ENCODE data around the gene ABHD2.
A peak's percentile ranks its signal among the peaks of the same experiment; 100 is the strongest.
"Not testable (repeated sequence)": the region's sequence is repeated elsewhere in the genome, so short reads cannot be mapped to it uniquely, and the experiment has no call there.

Gene ABHD2

GRCh38 chr15:89128320-89129122, 40.3 kb downstream of the ABHD2 start:
- Mint-ChIP-seq H3K27me3 (no peaks in the 10 kb centered on the region), H3K9me3 (no peaks in the 10 kb centered on the region), H3K36me3 (ENCODE audit: low read depth) (peaks cover 49% of the 10 kb centered on the region), H3K27ac (no peak overlapping the region), H3K4me3 (no peak overlapping the region), H3K4me1 (ENCODE audit: low read depth) (peaks cover 31% of the 10 kb centered on the region)
- intact Hi-C loops (cut with micrococcal nuclease): no loop called here

DNA sequence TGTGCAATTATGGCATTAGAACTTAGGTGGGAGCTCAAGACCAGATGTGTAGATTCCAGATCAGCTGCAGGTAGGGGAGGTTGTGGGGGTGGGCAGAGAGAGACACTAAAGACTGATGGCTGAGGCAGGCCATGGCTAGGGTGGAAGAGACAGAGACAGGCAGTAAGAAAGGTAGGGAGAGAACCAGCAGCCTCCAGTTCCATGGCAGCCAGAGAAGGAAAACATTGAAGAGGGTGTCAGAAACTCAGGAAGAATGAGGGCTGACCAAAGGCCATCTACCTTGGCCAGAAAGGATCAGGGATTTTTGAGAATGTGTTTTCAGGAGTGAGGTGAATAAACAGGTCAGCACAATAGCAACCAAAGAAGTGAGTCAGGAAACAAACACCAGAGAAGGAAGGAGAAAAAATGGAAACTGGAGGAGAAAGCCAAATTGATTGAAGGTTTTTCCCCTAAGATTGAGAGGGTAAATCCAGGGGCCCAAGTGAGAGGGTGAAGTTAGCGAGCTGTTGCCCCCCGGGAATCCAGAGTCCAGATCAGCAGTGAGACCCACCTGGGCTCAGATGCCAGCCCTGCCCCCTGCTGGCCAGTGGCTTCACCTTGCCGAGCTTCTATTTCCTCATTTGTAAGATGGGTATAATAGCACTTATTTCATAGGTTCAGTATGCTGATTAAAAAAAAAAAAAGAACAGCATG, 41.0 kb downstream of the ABHD2 start:
- no peaks in the 10 kb centered on the region for H3K9me3 Mint-ChIP-seq

DNA sequence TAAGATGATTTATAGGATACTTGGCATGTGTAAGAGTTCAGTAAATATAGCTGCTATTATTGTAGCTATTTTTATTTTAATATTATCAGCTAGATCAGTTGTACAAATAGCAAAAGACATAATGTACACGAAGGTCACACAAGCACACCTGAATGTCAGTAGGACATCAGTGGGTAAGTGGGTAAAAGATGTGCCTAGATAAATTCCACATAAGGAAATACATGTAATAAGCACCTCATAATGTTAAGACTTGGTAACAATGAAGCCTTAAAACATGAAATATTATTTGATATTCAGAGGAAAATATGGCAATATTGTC, 41.5 kb downstream of the ABHD2 start:
- no peak overlapping the region for H3K27ac Mint-ChIP-seq
- H3K4me1 Mint-ChIP-seq (ENCODE audit: low read depth): peaks cover 34% of the 10 kb centered on the region
- H3K9me3 Mint-ChIP-seq: no peaks in the 10 kb centered on the region
- H3K4me3 Mint-ChIP-seq: no peak overlapping the region
- intact Hi-C loops (cut with micrococcal nuclease): loop anchor here (5.0 kb wide), 1 partner anchor 38 kb away; no protein-coding TSS in a partner anchor
- no peaks in the 10 kb centered on the region for H3K27me3 Mint-ChIP-seq
- H3K36me3 Mint-ChIP-seq (ENCODE audit: low read depth): peaks cover 37% of the 10 kb centered on the region

More for the DNA sequence above, 41.0 kb downstream of the ABHD2 start:
- intact Hi-C loops (cut with micrococcal nuclease): no loop called here
- H3K27ac Mint-ChIP-seq: no peak overlapping the region
- peaks cover 42% of the 10 kb centered on the region for H3K36me3 Mint-ChIP-seq (ENCODE audit: low read depth)
- H3K27me3 Mint-ChIP-seq: no peaks in the 10 kb centered on the region
- H3K4me3 Mint-ChIP-seq: no peak overlapping the region
- peaks cover 34% of the 10 kb centered on the region for H3K4me1 Mint-ChIP-seq (ENCODE audit: low read depth)

GRCh38 chr15:89130201-89130600, 41.9 kb downstream of the ABHD2 start:
- H3K27me3 Mint-ChIP-seq: no peaks in the 10 kb centered on the region

DNA sequence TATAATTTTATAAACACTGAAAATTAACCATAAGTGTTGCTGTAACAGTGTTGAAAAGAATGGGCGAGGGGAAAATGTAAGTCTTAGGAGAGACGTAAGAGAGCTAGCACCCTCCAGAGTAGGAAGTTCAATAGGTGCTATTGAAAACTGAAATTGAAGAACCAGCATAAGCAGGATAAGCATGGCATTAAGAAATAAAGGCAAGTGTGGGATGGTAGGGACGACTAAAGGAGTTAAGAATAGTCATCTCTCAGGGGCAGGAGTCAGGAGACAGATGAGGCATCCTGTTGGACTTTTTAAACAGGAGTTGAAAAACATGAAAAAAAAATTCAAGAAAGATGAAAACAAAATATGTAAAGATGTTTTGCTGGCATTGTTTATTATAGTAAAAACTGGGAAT, 43.5 kb downstream of the ABHD2 start:
- Mint-ChIP-seq H3K4me3 (no peak overlapping the region), H3K4me1 (ENCODE audit: low read depth) (peaks cover 47% of the 10 kb centered on the region)

More at GRCh38 chr15:89130201-89130600, 41.9 kb downstream of the ABHD2 start:
- Mint-ChIP-seq H3K9me3 (no peaks in the 10 kb centered on the region), H3K4me1 (ENCODE audit: low read depth) (peaks cover 34% of the 10 kb centered on the region), H3K4me3 (no peak overlapping the region), H3K27ac (no peak overlapping the region), H3K36me3 (ENCODE audit: low read depth) (peaks cover 33% of the 10 kb centered on the region)
- intact Hi-C loops (cut with micrococcal nuclease): loop anchor here (5.0 kb wide), 1 partner anchor 37 kb away; no protein-coding TSS in a partner anchor

DNA sequence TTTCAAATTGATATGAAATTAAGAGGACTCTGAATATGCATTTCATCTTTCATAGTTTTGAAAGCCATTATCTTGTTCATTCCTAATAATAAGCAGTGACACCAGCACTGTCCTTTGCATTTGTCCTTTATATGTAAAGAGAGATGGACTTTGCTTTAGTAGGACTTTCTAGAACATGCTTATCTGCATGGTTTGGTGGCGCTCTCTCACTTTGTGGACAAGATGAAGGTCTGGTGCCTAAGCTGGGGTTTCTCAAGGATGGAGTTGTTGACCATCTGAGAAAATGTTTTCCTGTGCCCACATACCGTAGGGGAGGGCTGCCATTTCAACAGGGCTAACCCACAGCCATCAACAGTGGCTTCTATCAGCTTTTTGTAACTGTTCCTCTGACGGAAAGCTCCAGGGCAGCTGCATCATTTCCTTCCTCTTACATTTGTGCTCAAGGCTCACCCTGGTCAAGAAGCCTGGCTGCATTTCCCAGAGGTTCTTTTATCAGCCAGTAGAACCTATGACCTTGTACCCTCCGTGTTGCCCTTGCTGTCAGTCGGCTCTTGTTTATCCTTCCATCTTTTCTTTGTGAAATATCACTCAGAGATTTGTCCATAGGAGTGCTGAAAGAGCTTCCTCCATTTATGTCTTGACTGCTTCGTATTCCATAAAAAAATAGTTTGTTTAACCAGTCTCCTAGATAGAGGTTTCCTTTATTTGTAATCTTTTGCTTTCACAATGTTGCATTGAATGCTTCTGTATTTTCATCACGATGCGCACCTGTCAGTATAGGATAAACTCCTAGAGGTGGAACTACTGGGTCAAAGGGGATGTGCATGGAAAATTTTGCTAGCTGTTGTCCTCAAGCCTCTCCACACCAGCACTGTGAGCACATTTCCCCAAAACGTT, 44.6 kb downstream of the ABHD2 start:
- Mint-ChIP-seq H3K27me3 (no peaks in the 10 kb centered on the region), H3K4me3 (no peak overlapping the region), H3K4me1 (ENCODE audit: low read depth) (peaks cover 55% of the 10 kb centered on the region), H3K36me3 (ENCODE audit: low read depth) (peaks cover 28% of the 10 kb centered on the region), H3K27ac (peak overlapping the region; percentile 84), H3K9me3 (no peaks in the 10 kb centered on the region)
- intact Hi-C loops (cut with micrococcal nuclease): loop anchor here (2.0 to 5.0 kb wide), 2 partner anchors 34 to 42 kb away; no protein-coding TSS in a partner anchor

More for the DNA sequence above, 43.5 kb downstream of the ABHD2 start:
- Mint-ChIP-seq H3K27ac (peak overlapping the region; percentile 1), H3K9me3 (no peaks in the 10 kb centered on the region), H3K36me3 (ENCODE audit: low read depth) (peaks cover 25% of the 10 kb centered on the region), H3K27me3 (no peaks in the 10 kb centered on the region)
- intact Hi-C loops (cut with micrococcal nuclease): loop anchor here (2.0 to 5.0 kb wide), 2 partner anchors 36 to 41 kb away; no protein-coding TSS in a partner anchor

- peak overlapping the region; percentile 35 for H3K4me3 Mint-ChIP-seq
- intact Hi-C loops (cut with micrococcal nuclease); H3K27me3 Mint-ChIP-seq; H3K9me3 Mint-ChIP-seq: not testable (repeated sequence)
- peak overlapping the region; percentile 24 for H3K27ac Mint-ChIP-seq
- H3K4me1 Mint-ChIP-seq (ENCODE audit: low read depth): peaks cover 62% of the 10 kb centered on the region
- H3K36me3 Mint-ChIP-seq (ENCODE audit: low read depth): peaks cover 49% of the 10 kb centered on the region
Measured at GRCh38 chr15:89135387-89136077, 47.3 kb downstream of the ABHD2 start.

GRCh38 chr15:89136078-89136806, 48.0 kb downstream of the ABHD2 start:
- Mint-ChIP-seq H3K4me1 (ENCODE audit: low read depth) (peaks cover 59% of the 10 kb centered on the region), H3K27me3 (no peaks in the 10 kb centered on the region), H3K9me3 (no peaks in the 10 kb centered on the region), H3K36me3 (ENCODE audit: low read depth) (peaks cover 48% of the 10 kb centered on the region), H3K4me3 (no peak overlapping the region), H3K27ac (peak overlapping the region; percentile 24)
- intact Hi-C loops (cut with micrococcal nuclease): no loop called here

DNA sequence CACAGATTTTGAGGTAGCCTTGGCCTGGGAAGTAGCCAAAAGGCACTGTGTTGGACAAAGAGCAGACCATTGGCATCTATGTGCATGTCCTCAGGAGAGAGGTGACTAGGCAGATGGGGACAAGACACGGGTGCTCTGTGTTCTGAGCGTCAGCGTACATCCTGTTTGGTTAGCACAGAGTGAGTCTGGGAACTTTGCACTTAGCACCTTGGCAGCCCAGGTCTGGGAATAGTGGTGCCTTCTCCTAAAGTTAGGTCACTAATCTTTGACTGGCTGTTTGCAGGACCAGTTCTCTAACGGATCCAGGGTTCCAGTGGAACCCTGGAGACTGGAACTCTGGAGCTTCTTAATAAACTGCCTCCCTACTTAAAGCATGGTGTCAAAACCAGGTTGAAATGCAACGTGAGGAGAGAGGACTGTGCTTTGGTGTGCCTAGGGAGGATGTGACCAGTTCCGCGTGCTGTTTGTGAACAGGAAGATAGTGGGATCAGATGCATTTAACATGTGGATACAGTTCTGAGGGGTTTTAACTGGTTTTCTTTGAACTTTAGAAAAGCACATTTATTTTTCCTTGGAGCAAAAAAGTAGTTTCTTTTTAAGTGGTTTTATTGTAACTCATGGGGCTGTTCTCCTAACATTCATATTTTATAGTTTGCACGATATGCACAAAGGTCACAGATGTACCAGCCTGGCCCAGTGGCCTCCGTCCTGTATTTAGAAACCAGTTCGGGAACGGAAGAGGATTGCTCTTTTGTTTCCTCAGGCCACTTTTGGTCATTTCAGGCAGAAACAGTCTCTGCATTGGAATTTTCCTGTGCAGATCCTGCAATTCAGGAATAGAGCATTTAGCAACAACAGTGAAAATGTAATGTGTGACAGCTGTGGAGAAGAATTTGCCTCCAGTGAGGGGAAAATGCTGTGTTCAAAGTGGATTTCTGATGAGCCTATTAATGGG, 48.8 kb downstream of the ABHD2 start:
- H3K27ac Mint-ChIP-seq: peak overlapping the region; percentile 37
- no peaks in the 10 kb centered on the region for H3K27me3 Mint-ChIP-seq
- H3K4me1 Mint-ChIP-seq (ENCODE audit: low read depth): peaks cover 50% of the 10 kb centered on the region
- peaks cover 53% of the 10 kb centered on the region for H3K36me3 Mint-ChIP-seq (ENCODE audit: low read depth)
- intact Hi-C loops (cut with micrococcal nuclease): no loop called here
- no peaks in the 10 kb centered on the region for H3K9me3 Mint-ChIP-seq
- no peak overlapping the region for H3K4me3 Mint-ChIP-seq

GRCh38 chr15:89137926-89138325, 49.7 kb downstream of the ABHD2 start:
- no peaks in the 10 kb centered on the region for H3K9me3 Mint-ChIP-seq
- H3K27ac Mint-ChIP-seq: peak overlapping the region; percentile 37
- no peak overlapping the region for H3K4me3 Mint-ChIP-seq
- peaks cover 53% of the 10 kb centered on the region for H3K4me1 Mint-ChIP-seq (ENCODE audit: low read depth)
- no peaks in the 10 kb centered on the region for H3K27me3 Mint-ChIP-seq
- peaks cover 53% of the 10 kb centered on the region for H3K36me3 Mint-ChIP-seq (ENCODE audit: low read depth)
- intact Hi-C loops (cut with micrococcal nuclease): no loop called here

DNA sequence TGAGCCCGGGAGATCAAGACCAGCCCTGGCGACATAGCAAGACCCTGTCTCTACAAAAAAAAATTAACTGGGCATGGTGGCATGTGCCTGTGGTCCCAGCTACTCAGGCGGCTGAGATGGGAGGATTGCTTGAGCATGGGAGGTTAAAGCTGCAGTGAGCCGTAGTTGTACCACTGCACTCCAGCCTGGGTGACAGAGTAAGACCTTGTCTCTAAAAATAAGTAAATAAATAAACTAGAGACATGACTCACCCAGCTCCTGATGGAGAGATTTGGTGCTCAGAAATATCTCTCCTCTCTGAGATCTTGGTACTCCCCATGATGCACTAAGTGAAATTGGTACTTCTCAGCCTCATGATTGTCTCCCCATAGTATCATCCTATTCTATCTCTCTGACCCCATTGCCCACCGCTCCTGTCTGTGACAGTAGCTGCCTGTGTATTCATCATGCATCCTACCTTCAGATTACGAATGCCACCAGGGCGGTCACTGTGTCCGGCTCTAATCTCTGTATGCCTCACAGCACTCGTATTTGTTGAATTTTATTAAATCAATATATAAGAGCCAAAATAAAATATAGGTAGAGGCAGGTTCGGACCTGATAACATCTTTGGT, 50.9 kb downstream of the ABHD2 start:
- no peaks in the 10 kb centered on the region for H3K27me3 Mint-ChIP-seq
- H3K4me1 Mint-ChIP-seq (ENCODE audit: low read depth): peaks cover 53% of the 10 kb centered on the region
- H3K9me3 Mint-ChIP-seq: no peaks in the 10 kb centered on the region
- intact Hi-C loops (cut with micrococcal nuclease): no loop called here
- peak overlapping the region; percentile 20 for H3K27ac Mint-ChIP-seq
- H3K4me3 Mint-ChIP-seq: no peak overlapping the region
- peaks cover 53% of the 10 kb centered on the region for H3K36me3 Mint-ChIP-seq (ENCODE audit: low read depth)
